CD4-positive, alpha-beta T cell treated with Interferon gamma for 1 hour (primary cell): ENCODE results near the gene ATXN7L1.
"Not testable (repeated sequence)": the region's sequence is repeated elsewhere in the genome, so short reads cannot be mapped to it uniquely, and the experiment has no call there.

Experiments
- DNase-seq: peaks from one replicate; pipeline ENCODE4 v3.0.0-alpha.2; 2020

The ATXN7L1 gene

DNA sequence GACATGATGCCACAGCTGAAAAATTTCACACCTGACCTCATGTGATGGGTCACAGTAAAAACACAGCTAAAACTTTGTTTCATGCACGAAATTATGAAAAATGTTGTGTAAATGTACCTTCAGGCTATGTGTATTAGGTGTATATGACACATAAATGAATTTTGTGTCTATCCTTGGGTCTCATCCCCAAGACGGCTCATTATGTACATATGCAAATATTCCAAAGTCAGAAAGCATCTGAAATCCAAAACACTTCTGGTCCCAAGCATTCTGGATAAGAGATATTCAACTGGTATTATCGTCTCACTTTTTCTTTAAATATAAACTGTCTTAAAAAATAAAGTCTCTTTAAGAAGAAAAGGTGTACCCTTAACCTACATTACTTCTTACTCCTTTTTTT is 145.4 kb downstream of the ATXN7L1 start:
- DNase-seq, result no peak

DNA sequence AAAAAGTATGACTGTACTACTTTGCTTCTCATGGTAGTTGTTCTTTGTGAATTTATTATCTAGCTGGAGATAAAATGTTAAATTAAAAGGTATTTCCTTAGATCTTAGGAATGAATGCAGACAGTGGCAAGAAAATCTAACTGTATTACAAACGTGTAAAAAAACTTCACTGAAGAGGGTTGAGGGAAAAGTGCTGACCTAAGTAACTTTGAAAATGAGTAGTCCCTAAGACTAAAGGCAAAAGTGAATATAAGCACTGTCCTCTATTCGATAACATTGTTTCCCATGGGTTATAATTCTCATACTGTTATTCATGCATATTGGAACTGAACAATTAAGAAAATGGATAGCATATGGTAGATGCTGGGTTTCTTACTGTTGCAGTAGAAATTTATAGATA is 148.4 kb downstream of the ATXN7L1 start:
- DNase-seq, result no peak

DNA sequence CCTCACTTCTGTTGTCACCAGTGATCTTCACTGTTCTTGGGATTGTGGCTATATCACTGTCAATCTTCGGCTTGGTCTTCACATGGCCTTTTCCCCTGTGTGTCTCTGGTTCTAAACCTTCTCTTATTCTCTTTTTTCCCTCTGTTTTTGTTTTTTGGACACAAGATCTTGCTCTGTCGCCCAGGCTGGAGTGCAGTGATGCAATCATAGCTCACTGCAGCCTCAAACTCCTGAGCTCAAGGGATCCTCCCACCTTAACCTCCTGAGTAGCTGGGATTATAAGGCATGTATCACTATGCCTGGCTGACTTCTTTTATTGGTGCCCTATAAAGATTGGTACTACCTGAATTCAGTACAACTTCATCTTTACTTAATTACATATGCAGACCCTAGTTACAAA is 151.7 kb downstream of the ATXN7L1 start:
- no peak for DNase-seq

DNA sequence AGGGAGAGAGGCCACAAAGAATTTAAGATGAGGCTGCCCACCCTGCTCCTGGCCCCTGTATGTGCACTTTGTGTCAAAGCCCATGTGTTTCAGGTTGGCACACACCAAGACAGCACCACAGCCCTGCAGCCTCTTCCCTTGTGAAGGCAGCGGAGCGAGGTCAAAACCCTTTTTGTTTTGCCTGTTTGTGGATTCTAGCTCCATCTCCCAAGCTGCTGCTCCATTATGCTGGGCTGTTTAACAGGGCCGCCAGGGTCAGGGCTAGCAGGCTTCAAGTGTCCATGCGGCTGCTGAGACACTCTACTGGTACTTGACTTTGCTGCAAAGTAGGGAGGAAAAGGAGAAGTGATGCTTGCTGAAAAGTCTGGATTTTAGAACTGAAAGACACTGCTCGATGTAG is 152.8 kb downstream of the ATXN7L1 start:
- no peak for DNase-seq

DNA sequence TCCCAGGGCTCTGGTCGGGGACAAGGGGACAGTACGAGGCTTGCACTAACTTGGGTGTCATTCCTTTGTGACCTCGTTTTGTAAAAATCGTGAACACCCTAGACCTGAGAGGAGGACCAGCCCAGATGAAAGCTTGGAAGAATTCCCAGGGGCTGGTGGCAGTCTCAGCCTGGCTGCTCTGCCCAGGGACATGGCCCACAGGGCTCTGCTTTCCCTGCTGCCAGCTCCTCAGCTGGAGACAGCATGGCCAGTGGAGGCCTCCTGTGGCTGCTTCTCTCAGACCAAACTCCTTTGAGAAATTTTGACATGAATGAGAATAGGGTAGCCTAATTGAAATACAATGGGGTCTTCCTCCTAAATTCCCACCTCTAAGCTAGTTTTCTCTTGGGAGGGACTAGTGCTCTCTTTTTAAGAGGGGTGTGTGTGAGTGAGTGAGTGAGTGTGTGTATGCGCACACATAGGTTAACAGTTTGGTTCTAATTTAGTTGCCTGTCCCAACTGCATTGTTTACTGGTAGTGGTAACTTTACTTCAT is 154.8 kb downstream of the ATXN7L1 start:
- no peak for DNase-seq

DNA sequence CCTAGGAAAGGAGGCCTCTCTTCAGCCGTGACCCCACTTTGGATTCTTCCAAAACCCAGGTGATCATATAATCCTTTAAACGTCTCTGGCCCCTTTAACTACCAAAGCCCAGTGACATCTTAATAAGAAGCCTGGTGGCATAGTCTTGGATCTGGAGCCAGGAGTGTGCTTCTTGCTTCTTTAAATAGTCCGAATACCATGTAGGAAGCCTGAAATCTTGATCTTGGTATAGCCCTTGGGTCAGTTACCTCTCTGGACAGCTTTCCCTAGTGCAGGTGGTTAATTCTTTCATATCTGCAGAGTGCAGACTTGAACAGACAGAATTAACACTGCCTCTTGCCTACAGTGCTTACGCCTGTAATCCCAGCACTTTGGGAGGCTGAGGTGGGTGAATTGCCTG is 156.5 kb downstream of the ATXN7L1 start:
- DNase-seq, result no peak

DNA sequence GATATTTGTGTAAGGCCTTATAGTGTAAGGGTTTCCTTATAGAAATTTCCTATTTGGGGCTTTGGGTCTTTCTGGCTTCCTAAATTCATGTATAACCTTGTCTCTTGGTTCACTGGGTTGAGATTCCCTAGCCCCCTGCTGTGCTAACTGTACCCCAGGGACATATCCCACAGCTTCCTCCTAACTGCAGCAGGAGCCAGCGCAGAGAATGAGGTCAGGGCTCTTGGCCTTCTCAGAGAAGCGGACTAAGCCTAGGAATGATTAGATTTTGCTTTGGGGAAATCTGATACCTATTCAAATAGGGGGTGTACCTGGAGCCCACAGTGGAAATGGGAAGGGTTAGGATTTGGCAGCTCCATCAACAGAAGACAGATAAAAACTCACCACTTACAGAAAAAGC is 157.0 kb downstream of the ATXN7L1 start:
- DNase-seq, result no peak

DNA sequence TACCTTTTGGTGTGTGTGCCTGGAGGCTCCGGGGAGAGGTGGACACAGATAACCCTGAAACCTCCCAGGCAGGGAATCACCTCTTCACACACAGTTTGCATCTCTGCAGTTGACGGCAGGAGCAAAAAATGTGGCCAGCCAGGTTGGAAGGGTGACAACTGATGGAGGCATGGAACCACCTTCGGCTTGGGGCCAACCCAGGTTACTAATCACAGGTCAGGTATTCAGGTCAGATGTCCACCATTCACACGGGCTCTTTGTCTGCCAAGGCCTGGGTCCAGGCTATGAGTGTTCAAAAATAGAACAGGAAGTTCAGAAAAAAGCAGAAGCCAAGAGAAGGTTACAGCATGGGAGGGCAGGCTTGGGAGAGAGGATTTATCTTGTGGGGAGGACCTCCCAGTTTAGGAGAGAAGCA is 157.9 kb downstream of the ATXN7L1 start:
- DNase-seq, result no peak

DNA sequence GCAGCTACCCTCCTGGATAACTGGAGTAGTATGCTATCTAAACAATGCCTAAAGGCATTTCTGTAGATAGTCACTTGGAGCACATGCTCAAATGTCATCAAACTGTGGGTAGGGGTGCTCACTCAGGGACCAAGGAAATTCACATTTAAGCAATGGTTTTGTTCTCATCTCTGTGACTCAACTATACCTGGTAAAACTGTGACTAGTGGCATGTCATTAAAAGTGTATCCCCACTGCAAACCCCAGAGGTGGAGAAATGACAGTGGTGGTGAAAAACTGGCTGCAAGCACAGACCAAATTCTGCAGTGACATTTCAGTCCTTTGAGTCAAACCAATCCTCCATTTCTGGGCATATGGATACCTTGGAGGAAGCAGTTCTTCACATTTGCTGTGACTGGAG is 160.9 kb downstream of the ATXN7L1 start:
- DNase-seq, result no peak

DNA sequence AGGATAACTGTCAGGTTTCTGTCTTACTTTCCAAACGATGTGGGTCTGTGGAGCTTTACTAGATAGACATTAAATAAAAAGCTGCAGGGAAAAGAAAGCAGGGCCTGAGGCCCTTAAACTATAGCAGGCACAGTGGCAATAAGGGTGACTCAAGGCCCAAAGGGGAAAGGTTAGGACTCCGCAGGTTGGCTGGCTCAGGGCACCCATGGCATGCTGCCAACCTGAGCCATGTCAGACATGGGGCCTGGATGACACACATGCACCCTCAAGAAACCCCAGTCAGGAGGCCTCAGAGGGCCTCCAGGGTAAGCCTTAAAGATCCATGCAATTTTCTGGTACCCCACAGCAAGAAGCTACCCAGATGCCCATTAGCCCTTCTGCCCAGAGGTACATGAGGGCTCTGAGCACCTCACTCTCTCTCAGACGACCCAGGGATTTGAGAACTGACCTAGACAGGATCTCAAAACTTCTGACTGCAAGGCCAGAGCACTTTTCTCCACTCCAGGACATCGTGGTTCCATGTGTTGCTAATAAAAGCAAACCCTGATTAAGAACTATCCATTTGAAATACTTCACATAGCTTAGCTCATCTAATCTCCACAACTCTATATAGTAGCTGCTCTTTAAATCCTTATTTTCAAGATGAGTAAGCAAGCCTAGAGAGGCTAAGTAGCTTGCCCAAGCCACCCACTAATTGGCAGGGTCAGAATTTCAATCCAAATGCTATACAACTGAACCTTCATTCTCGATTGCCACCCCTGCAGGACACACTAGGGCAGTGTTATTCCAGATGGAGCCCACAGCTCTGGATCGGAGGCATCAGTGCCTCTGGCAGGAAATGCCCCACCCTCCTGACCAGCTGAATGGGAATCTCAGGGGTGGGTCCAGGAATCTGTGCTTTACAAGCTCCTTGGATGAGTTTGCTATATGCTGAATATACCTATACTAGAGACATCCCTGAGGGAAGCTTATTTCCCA is 162.6 kb downstream of the ATXN7L1 start:
- DNase-seq, result no peak

DNA sequence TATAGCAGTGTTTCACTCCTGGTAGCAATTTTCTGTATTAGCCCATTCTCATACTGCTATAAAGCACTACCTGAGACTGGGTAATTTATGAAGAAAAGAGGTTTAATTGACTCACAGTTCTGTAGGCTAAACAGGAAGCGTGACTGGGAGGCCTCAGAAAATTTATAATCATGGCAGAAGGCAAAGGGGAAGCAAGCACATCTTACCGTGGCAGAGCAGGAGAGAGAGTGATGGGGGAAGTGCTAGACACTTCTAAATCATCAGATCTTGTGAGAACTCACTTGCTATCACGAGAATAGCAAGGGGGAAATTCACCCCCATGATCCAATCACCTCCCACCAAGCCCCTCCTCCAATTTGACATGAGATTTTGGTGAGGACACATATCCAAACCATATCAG is 163.5 kb downstream of the ATXN7L1 start:
- no peak for DNase-seq

DNA sequence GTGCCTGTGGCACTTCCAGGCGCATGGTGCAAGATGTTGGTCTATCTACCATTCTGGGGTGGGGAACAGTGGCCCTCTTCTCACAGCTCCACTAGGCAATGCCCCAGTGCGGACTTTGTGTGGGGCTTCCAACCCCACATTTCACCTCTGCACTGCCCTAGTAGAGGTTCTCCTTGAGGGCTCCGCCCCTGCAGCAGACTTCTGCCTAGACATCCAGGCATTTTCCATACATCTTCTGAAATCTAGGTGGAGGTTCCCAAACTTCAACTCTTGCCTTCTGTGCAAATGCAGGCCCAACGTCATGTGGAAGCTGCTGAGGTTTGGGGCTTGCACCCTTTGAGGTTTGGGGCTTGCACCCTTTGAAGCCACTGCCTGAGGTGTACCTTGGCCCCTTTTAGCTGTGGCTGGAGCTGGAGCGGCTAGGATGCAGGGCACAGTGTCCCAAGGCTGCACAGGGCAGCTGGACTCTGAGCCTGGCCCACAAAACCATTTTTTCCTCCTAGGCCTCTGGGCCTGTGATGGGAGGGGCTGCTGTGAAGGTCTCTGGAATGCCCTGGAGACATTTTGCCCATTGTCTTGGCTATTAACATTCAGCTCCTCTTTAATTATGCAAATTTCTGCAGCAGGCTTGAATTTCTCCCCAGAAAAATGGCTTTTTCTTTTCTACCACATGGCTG is 164.5 kb downstream of the ATXN7L1 start:
- DNase-seq, result no peak

DNA sequence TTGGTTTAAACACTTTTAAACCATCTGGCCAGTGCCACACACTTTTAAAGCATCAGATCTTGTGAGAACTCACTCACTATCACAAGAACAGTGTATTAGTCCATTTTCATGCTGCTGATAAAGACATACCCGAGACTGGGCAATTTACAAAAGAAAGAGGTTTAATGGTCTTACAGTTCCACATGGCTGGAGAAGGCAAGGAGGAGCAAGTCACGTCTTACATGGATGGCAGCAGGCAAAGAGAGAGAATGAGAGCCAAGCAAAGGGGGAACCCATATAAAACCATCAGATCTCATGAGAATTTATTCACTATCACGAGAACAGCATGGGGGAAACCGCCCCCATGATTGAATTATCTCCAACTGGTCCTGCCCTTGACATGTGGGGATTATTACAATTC is 165.7 kb downstream of the ATXN7L1 start:
- DNase-seq, result not testable (repeated sequence)

DNA sequence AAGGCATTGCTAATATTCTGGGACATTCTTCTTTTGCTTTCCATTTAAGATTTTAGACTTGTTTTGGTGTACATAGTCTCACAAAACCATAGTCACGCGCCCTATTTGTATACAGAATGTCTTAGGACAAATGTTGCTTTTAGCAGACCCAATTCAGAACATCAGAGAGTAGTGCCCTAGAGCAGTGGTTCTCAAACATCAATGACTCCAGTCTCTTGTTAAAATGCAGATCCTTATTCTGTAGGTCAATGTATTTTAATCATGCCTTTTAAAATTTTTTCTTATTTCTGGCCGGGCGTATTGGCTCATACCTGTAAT is 167.7 kb downstream of the ATXN7L1 start:
- no peak for DNase-seq

DNA sequence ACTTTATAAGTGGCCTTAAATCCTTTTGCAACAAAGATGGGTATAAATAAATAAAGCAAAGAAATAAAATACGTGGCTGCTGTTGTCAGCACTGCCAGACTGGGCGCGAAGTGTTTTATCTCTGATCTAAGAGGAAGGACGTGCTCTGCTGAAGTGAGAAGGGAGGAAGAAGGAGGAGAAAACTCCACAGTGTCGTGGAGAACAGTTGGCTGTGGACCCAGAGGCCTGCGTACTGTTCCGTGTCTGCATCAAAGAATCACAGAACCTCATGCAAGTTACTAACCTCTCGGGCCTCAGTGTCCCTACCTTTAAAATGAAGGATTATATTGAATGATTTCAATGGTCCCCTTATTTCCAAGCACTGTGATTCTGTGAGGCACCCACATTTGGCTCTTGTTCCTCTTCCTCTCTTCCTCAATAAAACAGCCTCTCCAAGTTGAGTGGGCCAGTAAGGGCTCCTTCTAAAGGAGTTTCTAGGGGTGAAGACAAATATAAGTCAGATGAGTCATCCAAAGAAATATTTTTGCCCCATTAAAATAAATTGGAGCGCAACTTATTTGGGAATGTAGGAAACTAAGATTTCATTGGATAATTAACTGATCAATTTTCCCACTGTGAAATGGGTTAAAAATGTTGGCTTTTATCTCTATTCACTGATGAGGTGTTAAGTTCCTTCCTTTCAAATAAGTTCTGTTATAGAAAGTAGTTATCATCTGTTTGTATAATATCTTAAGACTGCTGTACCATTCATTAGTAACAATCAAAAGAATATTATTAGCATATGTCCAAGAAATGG is 168.2 kb downstream of the ATXN7L1 start:
- DNase-seq, result no peak

DNA sequence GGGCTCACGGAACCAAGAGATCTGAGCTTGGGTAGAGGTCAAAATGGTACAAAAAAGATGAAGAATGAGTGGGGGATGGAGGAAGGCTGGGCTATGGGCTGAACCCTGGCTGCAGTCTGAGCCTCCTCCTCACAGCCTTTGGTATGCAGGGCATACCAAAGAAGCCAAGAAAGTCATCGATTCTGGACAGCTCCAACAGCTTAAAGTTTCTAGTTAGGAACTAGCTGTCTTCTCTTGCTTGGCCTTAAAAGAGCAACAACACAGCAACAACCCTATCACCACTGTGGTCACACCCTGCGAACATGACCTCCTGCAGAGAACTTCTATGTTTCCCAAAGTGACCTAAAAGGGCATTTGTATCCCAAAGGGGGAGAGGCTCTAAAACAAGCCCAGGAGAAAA is 169.0 kb downstream of the ATXN7L1 start:
- no peak for DNase-seq

DNA sequence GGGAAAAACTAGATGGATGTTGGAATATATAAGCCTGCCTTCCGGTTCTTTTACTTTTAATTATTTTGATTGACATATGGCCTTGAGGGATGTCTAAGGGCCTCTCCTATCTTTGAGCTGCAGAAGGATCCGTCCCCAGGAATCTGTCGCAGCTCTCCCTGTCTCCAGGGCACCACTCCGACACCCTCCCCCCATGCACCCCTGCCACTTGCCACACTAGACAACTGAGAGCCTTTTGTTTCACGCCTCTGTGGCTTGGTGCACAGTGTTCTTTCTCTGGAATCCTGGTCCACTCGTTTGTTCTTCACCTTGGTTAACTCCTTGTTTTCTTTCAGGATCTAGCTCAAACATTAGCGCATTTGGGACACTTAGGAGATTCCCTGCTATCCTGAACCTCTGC is 171.0 kb downstream of the ATXN7L1 start:
- no peak for DNase-seq

DNA sequence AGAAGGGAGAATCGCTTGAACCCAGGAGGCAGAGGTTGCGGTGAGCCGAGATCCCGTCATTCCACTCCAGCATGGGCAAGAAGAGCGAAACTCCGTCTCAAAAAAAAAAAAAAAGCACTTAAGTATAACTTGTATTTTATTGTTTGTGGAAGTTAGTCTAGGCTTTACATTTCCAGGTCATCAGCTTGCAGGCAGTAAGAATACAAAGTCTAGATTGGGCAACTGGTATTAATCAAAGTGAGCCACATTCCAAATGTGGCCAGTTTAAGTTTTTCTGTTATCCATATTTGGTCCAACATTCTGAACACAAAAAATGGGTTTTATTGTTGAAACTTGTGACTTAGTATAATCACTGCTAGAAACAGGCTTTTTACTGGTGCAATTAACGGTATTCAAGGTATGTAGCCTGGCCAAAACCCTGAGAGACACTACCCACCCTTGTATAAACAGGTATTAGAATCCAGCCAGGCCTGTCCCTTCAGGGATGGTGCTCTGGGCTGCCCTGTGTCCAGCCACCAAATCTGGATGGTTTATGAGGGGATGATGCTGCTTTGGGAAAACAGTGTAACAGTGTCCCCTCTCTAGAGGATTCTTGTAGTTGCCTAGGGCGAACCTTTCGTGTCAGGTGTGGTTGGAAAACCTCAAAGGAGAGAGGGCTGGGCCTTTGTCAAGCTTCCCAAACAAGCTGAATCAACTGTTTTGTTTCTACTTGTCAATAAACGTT is 173.0 kb downstream of the ATXN7L1 start:
- DNase-seq, result no peak

DNA sequence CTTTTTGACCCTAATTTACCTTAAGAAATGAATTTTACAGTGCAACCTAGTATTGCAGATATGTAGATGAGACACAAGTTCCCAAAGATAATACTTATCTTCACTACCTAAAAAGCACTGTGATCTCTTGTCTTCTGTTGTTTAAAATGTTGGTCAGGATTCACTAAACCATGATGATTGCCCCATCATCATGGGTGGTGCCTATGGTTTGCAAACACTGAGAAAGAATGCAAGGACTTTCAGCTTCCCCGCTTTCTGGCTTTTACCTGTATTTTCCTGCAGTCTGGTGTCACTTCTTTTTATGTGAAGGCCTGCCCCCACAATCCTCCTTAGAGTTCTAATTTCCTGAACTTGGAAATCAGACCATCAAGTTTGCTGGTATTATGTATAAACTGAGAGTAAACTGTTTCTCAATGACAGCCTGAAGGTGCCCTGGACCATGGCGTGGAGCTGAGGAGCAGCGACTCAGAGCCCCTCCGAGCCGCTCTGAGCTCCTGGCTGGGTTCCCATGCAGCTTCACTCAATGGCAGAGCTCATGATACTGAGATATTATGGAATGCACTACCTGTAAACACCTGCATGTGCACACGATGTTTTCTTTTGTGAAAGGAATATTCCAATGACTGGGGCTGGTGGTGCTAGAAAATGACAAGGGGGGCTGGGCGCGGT is 176.7 kb downstream of the ATXN7L1 start:
- DNase-seq, result no peak

DNA sequence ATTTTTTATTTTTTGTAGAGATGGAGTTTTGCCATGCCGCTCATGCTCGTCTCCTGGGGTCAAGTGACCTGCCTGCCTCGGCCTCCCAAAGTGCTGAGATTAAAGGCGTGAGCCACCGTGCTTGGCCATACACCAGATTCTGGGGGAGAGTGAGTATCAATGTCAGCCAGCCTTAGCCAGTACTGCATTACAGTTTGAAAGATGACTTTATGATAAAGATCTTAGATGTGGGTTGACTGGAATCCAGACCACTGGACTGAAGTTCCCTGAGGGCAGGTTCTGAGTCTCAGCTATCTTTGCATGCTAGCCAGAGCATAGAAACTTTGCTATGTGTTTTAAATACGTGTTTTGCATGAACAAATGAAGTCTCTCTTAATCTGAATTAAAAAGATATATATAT is 177.9 kb downstream of the ATXN7L1 start:
- DNase-seq, result no peak

DNA sequence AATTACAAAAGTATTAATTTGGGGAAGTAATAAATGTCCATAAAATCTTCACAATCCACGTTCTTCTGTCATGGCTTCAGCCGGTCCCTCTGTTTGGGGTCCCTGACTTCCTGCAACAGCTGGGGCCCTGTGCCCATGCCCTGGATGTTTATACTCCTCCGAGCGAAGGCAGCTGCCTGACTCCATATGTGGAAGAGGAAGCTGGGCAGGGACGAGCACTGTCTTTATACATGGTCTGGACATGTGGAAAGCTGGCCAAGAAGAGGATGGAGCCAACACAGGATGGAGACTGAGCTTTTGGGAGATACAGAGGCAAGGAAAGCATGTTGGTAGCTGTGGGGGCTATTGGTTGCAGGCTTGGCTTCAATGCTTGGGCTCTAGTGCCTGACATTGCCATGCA is 178.6 kb downstream of the ATXN7L1 start:
- no peak for DNase-seq

DNA sequence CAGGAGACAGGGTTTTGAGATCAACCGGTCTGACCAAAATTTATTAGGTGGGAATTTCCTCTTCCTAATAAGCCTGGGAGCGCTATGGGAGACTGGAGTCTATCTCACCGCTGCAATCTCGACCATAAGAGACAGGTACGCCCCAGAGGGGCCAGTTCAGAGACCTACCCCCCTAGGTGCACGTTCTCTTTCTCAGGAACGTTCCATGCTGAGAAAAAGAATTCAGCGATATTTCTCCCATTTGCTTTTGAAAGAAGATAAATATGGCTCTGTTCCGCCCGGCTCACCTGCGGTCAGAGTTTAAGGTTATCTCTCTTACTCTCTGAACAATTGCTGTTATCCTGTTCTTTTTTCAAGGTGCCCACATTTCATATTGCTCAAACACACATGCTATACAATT is 179.2 kb downstream of the ATXN7L1 start:
- not testable (repeated sequence) for DNase-seq
